Measurements from ENCODE around the gene LMAN2.

The LMAN2 gene

DNA sequence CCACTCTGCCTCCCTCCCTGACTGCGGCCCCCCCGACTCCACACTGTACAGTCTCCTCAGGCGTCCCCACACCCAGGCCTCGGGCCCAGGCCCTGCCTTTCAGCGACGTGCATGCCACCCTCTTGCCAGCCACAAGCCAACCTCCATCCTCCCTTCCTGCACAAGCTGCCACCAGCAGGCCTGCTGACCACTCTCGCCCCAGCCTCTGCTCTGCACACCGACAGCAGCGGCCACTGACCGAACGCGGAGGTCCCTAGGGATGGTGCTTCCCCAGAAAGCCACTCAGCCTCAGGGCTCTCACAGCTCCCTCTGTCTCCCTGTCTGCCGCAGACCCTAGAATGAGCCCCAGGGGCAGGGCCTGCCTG is 18.6 kb downstream of the LMAN2 start:
- H3K4me1 ChIP-seq (ENCODE audit: low read depth, poor library complexity, severe bottlenecking): no peaks in the 10 kb centered on the region
- no peaks in the 10 kb centered on the region for H3K36me3 ChIP-seq (ENCODE audit: insufficient read depth)
- H3K4me2 ChIP-seq: no peak overlapping the region
- no peaks in the 10 kb centered on the region for H4K20me1 ChIP-seq (ENCODE audit: insufficient read depth)
- no peak overlapping the region for H3K27ac ChIP-seq
- H3K79me2 ChIP-seq (ENCODE audit: insufficient read depth, low read depth): no peaks in the 10 kb centered on the region
- no peak overlapping the region for H3K9ac ChIP-seq
- H3K27me3 ChIP-seq (ENCODE audit: insufficient read depth, low read depth): no peaks in the 10 kb centered on the region
- no peak overlapping the region for H2AFZ ChIP-seq (ENCODE audit: low read depth)
- TF ChIP-seq, protein P1, sequence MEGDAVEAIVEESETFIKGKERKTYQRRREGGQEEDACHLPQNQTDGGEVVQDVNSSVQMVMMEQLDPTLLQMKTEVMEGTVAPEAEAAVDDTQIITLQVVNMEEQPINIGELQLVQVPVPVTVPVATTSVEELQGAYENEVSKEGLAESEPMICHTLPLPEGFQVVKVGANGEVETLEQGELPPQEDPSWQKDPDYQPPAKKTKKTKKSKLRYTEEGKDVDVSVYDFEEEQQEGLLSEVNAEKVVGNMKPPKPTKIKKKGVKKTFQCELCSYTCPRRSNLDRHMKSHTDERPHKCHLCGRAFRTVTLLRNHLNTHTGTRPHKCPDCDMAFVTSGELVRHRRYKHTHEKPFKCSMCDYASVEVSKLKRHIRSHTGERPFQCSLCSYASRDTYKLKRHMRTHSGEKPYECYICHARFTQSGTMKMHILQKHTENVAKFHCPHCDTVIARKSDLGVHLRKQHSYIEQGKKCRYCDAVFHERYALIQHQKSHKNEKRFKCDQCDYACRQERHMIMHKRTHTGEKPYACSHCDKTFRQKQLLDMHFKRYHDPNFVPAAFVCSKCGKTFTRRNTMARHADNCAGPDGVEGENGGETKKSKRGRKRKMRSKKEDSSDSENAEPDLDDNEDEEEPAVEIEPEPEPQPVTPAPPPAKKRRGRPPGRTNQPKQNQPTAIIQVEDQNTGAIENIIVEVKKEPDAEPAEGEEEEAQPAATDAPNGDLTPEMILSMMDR (conservative IDR thresholded peaks at IDR 0.05; ENCODE audit: low read depth, low read length): no peak
- H3K4me3 ChIP-seq (IDR thresholded peaks at IDR 0.05; ENCODE audit: insufficient read depth, low read depth, low read length): no peak overlapping the region

DNA sequence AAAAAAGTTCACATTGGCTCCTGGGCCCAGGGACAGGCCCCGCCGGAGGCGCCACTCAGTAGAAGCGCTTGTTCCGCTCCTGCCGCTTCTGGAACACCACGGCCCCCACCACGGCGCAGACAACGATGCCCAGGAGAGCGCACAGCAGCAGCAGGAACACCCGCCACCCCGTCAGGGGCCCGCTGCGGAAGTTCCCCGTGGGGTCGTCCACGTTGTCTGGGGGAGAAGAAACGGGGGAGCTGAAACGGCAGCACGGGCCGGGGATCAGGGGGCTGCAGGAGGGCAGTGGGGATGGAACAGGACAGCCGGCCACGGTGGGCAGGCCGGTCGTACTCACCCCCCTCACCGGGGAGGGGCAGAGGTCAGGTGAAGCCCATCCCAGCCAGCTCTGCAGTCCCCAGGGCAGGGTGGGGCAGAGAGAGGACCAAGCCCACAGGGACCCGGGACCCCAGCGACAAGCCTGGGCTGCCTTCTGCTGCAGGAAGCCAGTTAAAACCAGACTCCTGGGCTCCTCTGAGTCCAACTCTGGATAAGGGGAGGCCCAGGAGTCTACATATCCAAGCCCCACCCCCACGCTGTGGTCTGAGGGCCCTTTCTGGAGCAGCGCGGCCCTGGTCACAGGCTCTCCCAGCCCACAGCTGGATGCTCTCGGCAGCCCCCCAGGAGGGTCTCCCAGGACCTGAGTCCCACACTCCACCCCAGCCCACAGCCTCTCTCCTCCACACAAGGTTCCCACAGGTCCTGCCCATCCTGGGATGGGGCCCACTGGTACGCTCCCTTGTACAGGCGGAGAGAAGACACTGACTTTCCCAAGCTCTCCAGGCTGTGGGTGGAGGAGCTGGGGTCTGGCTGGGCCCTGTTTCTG is 19.2 kb downstream of the LMAN2 start:
- TF ChIP-seq, protein P1 (conservative IDR thresholded peaks at IDR 0.05; ENCODE audit: low read depth, low read length): no peak
- no peaks in the 10 kb centered on the region for H3K79me2 ChIP-seq (ENCODE audit: insufficient read depth, low read depth)
- no peak overlapping the region for H3K4me2 ChIP-seq
- no peak overlapping the region for H2AFZ ChIP-seq (ENCODE audit: low read depth)
- H3K4me1 ChIP-seq (ENCODE audit: low read depth, poor library complexity, severe bottlenecking): no peaks in the 10 kb centered on the region
- H3K36me3 ChIP-seq (ENCODE audit: insufficient read depth): no peaks in the 10 kb centered on the region
- no peaks in the 10 kb centered on the region for H4K20me1 ChIP-seq (ENCODE audit: insufficient read depth)
- no peak overlapping the region for H3K9ac ChIP-seq
- H3K27ac ChIP-seq: no peak overlapping the region
- no peak overlapping the region for H3K4me3 ChIP-seq (IDR thresholded peaks at IDR 0.05; ENCODE audit: insufficient read depth, low read depth, low read length)
- H3K27me3 ChIP-seq (ENCODE audit: insufficient read depth, low read depth): no peaks in the 10 kb centered on the region

DNA sequence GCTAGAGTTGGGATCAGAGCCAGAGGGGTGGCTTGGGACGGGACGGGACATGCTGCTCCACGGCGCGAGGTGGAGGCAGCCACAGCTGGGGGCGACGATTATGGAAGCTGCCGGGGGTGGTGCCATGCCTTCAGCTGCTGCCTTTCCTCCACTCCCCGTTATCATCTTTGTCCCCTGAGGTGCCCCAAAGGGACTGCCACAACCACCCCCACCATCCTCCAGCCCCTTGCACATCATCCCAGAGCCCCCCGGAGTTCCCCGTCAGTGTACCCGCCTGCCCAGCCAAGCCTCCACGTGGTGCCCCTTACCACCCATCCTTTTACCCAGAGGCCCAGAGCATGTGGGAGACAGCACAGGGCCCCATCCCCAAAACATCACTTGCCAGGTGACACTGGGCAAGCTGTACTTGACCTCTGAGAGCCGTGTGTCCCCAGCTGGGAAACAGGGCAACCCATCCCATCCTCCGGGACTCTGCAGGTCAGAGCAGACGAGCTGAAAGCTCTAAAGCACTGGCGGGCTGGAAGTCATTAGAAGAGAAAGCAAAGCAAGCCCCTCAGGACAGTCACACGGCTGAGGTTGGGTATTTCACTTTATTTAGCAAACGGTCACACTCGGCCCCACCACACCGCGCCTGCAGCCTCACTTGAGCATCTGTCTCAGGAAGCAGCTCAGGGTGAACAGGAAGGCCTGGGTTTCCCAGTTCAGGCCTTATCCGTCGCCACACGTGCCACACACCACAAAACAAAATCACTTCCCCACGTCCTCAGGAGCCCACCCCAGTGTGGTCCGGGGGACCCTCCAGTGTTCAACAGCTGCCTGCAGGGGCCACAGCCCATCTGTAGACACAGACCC is 20.3 kb downstream of the LMAN2 start:
- no peaks in the 10 kb centered on the region for H4K20me1 ChIP-seq (ENCODE audit: insufficient read depth)
- H3K4me3 ChIP-seq (IDR thresholded peaks at IDR 0.05; ENCODE audit: insufficient read depth, low read depth, low read length): no peak overlapping the region
- TF ChIP-seq, protein P1 (conservative IDR thresholded peaks at IDR 0.05; ENCODE audit: low read depth, low read length): no peak
- H3K79me2 ChIP-seq (ENCODE audit: insufficient read depth, low read depth): no peaks in the 10 kb centered on the region
- no peaks in the 10 kb centered on the region for H3K36me3 ChIP-seq (ENCODE audit: insufficient read depth)
- H3K4me2 ChIP-seq: no peak overlapping the region
- no peaks in the 10 kb centered on the region for H3K4me1 ChIP-seq (ENCODE audit: low read depth, poor library complexity, severe bottlenecking)
- H3K27me3 ChIP-seq (ENCODE audit: insufficient read depth, low read depth): no peaks in the 10 kb centered on the region
- no peak overlapping the region for H2AFZ ChIP-seq (ENCODE audit: low read depth)
- no peak overlapping the region for H3K9ac ChIP-seq
- no peak overlapping the region for H3K27ac ChIP-seq

DNA sequence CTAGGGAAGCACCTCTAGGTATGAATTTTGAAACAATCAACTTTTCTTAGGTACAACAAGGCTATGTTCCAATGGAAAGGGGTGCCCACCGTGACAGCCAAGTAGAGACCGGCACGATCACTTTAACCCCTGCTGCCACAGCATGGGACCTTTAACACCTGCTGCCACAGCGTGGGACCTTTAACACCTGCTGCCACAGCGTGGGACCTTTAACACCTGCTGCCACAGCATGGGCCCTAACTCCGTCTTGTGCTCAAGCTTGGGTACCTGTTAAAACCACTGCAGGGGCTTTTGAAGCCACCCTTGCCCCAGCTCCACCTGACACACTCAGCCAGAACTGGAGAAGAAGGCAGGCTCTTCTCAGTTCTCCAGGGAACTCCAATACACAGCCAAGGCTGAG is 21.6 kb downstream of the LMAN2 start:
- H3K36me3 ChIP-seq (ENCODE audit: insufficient read depth): no peaks in the 10 kb centered on the region
- no peak overlapping the region for H3K9ac ChIP-seq

More for the DNA sequence above, 21.6 kb downstream of the LMAN2 start:
- no peak overlapping the region for H2AFZ ChIP-seq (ENCODE audit: low read depth)
- no peak overlapping the region for H3K4me2 ChIP-seq
- H3K27me3 ChIP-seq (ENCODE audit: insufficient read depth, low read depth): no peaks in the 10 kb centered on the region
- H4K20me1 ChIP-seq (ENCODE audit: insufficient read depth): no peaks in the 10 kb centered on the region
- H3K27ac ChIP-seq: no peak overlapping the region
- H3K79me2 ChIP-seq (ENCODE audit: insufficient read depth, low read depth): no peaks in the 10 kb centered on the region
- H3K4me3 ChIP-seq (IDR thresholded peaks at IDR 0.05; ENCODE audit: insufficient read depth, low read depth, low read length): no peak overlapping the region
- TF ChIP-seq, protein P1 (conservative IDR thresholded peaks at IDR 0.05; ENCODE audit: low read depth, low read length): no peak
- H3K4me1 ChIP-seq (ENCODE audit: low read depth, poor library complexity, severe bottlenecking): no peaks in the 10 kb centered on the region

Measured in KMS-11 (cell line).